Retinal pigment epithelial cell (primary cell): ENCODE measurements around the gene PARPBP.

Experiments
- DNase-seq: peaks from one replicate; pipeline ENCODE4 v3.0.0-alpha.2; 2010; ENCODE audit warnings: low read depth
- H3K4me3 ChIP-seq: 2 replicates; pipeline ENCODE4 v1.5.1; 2011; ENCODE audit warnings: mild to moderate bottlenecking, low read length, control low read depth, moderate library complexity
- CTCF ChIP-seq: conservative IDR thresholded peaks from 2 replicates; pipeline ENCODE4 v1.5.1; 2011; ENCODE audit warnings: low read depth, low read length, control low read depth, inconsistent platforms

Gene PARPBP

GRCh38 chr12:102202556-102202955 lies 82.6 kb downstream of the PARPBP start:
- no peak for TF ChIP-seq CTCF
- no peak overlapping the region for H3K4me3 ChIP-seq
- no peak for DNase-seq

- no peak for DNase-seq
These were observed 84.0 kb downstream of the PARPBP start for GRCh38 chr12:102204025-102204424.

GRCh38 chr12:102215992-102216691 lies 96.2 kb downstream of the PARPBP start:
- DNase-seq, result no peak

More at GRCh38 chr12:102204025-102204424, 84.0 kb downstream of the PARPBP start:
- no peak overlapping the region for H3K4me3 ChIP-seq
- no peak for TF ChIP-seq CTCF

GRCh38 chr12:102220736-102221135 lies 100.8 kb downstream of the PARPBP start:
- TF ChIP-seq CTCF, result no peak
- DNase-seq, result no peak
- H3K4me3 ChIP-seq, result no peak overlapping the region

More at GRCh38 chr12:102215992-102216691, 96.2 kb downstream of the PARPBP start:
- TF ChIP-seq CTCF, result no peak
- no peak overlapping the region for H3K4me3 ChIP-seq

- TF ChIP-seq CTCF, result no peak
- no peak overlapping the region for H3K4me3 ChIP-seq
- no peak for DNase-seq
These were observed 108.0 kb downstream of the PARPBP start for GRCh38 chr12:102227954-102228353.

GRCh38 chr12:102232036-102232435 lies 112.1 kb downstream of the PARPBP start:
- no peak for DNase-seq
- no peak overlapping the region for H3K4me3 ChIP-seq
- TF ChIP-seq CTCF, result no peak

- TF ChIP-seq CTCF, result no peak
- no peak for DNase-seq
- no peak overlapping the region for H3K4me3 ChIP-seq
These were observed 112.5 kb downstream of the PARPBP start for GRCh38 chr12:102232446-102232845.
